Activated T-helper 1 cell treated with anti-CD3 and anti-CD28 coated beads, Interleukin-12 subunit alpha, Interleukin-12 subunit beta, Interleukin-2, Interleukin-4 antibody, amounts not matched to agents 30 ng/mL and 10 ng/mL and 1 ng/mL, durations not matched to agents 14 hours and 24 hours and 36 hours (primary cell): Measurements from ENCODE around the gene NEU1. TPM values are rescaled to one million over a fixed set of nuclear protein-coding genes. Genes with fewer than 3 reads are reported as not detected.
A peak's percentile ranks its signal among the peaks of the same experiment; 100 is the strongest.
"Not testable (repeated sequence)": the region's sequence is repeated elsewhere in the genome, so short reads cannot be mapped to it uniquely, and the experiment has no call there.

Source experiments
- DNase-seq: peaks from one replicate; pipeline ENCODE4 v3.0.0; 2021; ENCODE audit warnings: low spot score
- H3K27ac Mint-ChIP-seq: one replicate; pipeline ENCODE4 v1.8.0; 2021; ENCODE audit warnings: mild to moderate bottlenecking, mixed read lengths
- H3K27me3 Mint-ChIP-seq: one replicate; pipeline ENCODE4 v1.8.0; 2022; ENCODE audit warnings: mild to moderate bottlenecking, moderate library complexity, mixed read lengths; ENCODE audit not compliant: insufficient read depth
- H3K36me3 Mint-ChIP-seq: one replicate; pipeline ENCODE4 v1.8.0; 2021; ENCODE audit warnings: low read depth, mixed read lengths
- H3K4me1 Mint-ChIP-seq: one replicate; pipeline ENCODE4 v1.8.0; 2021; ENCODE audit warnings: low read depth, mixed read lengths
- H3K4me3 Mint-ChIP-seq: one replicate; pipeline ENCODE4 v1.8.0; 2021; ENCODE audit warnings: mild to moderate bottlenecking, moderate library complexity, mixed read lengths
- H3K9me3 Mint-ChIP-seq: one replicate; pipeline ENCODE4 v1.8.0; 2021; ENCODE audit warnings: mixed read lengths
- intact Hi-C: fragments of 100-400 bp; cut with micrococcal nuclease; formaldehyde crosslinking; loops from one replicate; pipeline ENCODE4 v1.15.1; 2024
- total RNA-seq: library from RNA; stranded (reverse); gene quantifications from 2 replicates; pipeline ENCODE4 v1.2.3, GENCODE V29; 2022

Gene NEU1
- total RNA-seq, 1 donor from 2014 or later = 24.3 TPM

DNA sequence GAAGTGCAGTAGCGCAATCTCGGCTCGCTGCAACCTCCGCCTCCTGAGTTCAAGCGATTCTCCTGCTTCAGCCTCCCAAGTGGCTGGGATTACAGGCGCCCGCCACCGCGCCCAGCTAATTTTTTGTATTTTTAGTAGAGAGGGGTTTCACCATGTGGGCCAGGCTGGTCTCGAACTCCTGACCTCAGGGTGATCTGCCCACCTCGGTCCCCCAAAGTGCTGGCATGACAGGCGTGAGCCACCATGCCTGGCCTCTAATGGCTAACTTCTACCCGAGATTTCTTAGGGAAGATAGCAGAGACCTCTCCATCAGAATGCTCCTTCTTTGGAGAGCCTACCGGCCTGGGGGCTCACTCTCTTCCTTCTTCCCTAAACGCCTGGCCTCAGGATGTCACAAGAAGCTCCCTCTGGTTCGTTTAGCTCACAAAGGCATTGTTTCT, 1.5 kb upstream of the NEU1 start:
- Mint-ChIP-seq H3K4me1 (peaks cover 37% of the 10 kb centered on the region), H3K4me3 (peak overlapping the region; percentile 97), H3K27ac (peak overlapping the region; percentile 94)
- not testable (repeated sequence) for H3K9me3 Mint-ChIP-seq, H3K27me3 Mint-ChIP-seq, H3K36me3 Mint-ChIP-seq, DNase-seq
- intact Hi-C loops = loop anchor here (10.0 kb wide), 1 partner anchor 1249 kb away; the partner anchor contains the start of genes MRPS18B and PPP1R10

DNA sequence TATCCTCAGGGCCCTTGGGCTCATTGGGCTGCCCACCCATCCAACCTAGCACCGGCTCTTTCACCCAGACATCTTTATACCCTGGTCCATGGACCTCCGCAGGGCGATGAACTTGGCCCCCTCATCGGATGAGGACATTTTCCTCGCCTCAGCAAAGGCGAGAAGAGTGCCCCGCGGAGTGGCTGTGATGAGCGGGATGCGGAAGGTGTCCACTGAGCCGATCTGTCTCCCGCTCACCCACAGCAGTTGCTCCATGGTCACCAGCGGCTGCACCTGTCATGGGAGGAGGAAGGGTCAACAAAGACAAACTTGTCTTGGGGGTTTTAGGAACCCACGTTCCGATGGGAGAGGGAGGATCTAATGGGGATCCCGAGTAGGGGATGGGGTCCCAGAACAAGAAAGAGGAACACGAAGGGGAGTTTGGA, 690 bp downstream of the NEU1 start:
- peaks cover 37% of the 10 kb centered on the region for H3K4me1 Mint-ChIP-seq
- H3K36me3 Mint-ChIP-seq = peaks cover 11% of the 10 kb centered on the region
- intact Hi-C loops = loop anchor here (2.0 to 10.0 kb wide), 3 partner anchors 241 to 1247 kb away; partner anchors contain the start of genes MRPS18B, PPP1R10, PRRC2A and RNF5
- H3K4me3 Mint-ChIP-seq = peak overlapping the region; percentile 97
- DNase-seq = no peak
- H3K27me3 Mint-ChIP-seq = peaks cover 3% of the 10 kb centered on the region
- H3K27ac Mint-ChIP-seq = peak overlapping the region; percentile 94
- H3K9me3 Mint-ChIP-seq = no peaks in the 10 kb centered on the region

- H3K27ac Mint-ChIP-seq = peak overlapping the region; percentile 58
- H3K4me1 Mint-ChIP-seq = peaks cover 37% of the 10 kb centered on the region
Measured at GRCh38 chr6:31861150-31861549, 1.5 kb downstream of the NEU1 start.

DNA sequence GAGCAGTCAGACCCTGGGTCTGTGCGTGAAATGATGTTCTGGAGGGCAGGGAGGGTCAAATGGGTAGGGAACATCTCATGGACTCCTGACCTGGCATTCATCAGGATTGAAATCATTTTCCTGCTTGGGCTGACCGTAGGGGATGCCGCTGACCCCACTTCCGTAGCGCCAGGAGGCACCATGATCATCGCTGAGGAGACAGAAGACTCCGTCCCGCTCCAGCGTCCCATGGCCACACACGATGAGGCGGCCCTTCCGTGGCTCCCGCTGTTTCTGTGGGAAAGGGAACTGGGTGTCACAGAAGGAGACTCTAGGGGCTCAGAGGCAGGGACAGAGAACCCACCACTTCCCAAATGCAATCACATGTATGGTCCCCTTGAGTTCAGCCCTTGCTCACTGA, 2.3 kb downstream of the NEU1 start:
- no peak overlapping the region for H3K27ac Mint-ChIP-seq
- intact Hi-C loops = loop anchor here (10.0 kb wide), 1 partner anchor 1246 kb away; the partner anchor contains the start of genes MRPS18B and PPP1R10

More at GRCh38 chr6:31861150-31861549, 1.5 kb downstream of the NEU1 start:
- DNase-seq = no peak
- H3K4me3 Mint-ChIP-seq = peak overlapping the region; percentile 97
- peaks cover 3% of the 10 kb centered on the region for H3K27me3 Mint-ChIP-seq
- peaks cover 11% of the 10 kb centered on the region for H3K36me3 Mint-ChIP-seq
- intact Hi-C loops = loop anchor here (10.0 kb wide), 1 partner anchor 1246 kb away; the partner anchor contains the start of genes MRPS18B and PPP1R10
- no peaks in the 10 kb centered on the region for H3K9me3 Mint-ChIP-seq

GRCh38 chr6:31859923-31860322, 2.7 kb downstream of the NEU1 start:
- peak overlapping the region; percentile 20 for H3K4me3 Mint-ChIP-seq
- H3K36me3 Mint-ChIP-seq = peaks cover 11% of the 10 kb centered on the region
- H3K27ac Mint-ChIP-seq = no peak overlapping the region
- intact Hi-C loops = loop anchor here (10.0 kb wide), 1 partner anchor 1245 kb away; the partner anchor contains the start of genes MRPS18B and PPP1R10
- H3K9me3 Mint-ChIP-seq = no peaks in the 10 kb centered on the region
- H3K27me3 Mint-ChIP-seq = peaks cover 3% of the 10 kb centered on the region
- DNase-seq = no peak
- H3K4me1 Mint-ChIP-seq = peaks cover 31% of the 10 kb centered on the region

More for the DNA sequence above, 2.3 kb downstream of the NEU1 start:
- H3K36me3 Mint-ChIP-seq = peaks cover 11% of the 10 kb centered on the region
- H3K9me3 Mint-ChIP-seq = no peaks in the 10 kb centered on the region
- no peak for DNase-seq
- no peak overlapping the region for H3K4me3 Mint-ChIP-seq
- H3K4me1 Mint-ChIP-seq = peaks cover 35% of the 10 kb centered on the region
- H3K27me3 Mint-ChIP-seq = peaks cover 3% of the 10 kb centered on the region

- no peaks in the 10 kb centered on the region for H3K9me3 Mint-ChIP-seq
- DNase-seq = no peak
- intact Hi-C loops = no loop called here
- peaks cover 3% of the 10 kb centered on the region for H3K27me3 Mint-ChIP-seq
- H3K4me1 Mint-ChIP-seq = peaks cover 24% of the 10 kb centered on the region
- H3K27ac Mint-ChIP-seq = no peak overlapping the region
- no peak overlapping the region for H3K4me3 Mint-ChIP-seq
- H3K36me3 Mint-ChIP-seq = peaks cover 11% of the 10 kb centered on the region
Measured at GRCh38 chr6:31858707-31859106, 3.9 kb downstream of the NEU1 start.

DNA sequence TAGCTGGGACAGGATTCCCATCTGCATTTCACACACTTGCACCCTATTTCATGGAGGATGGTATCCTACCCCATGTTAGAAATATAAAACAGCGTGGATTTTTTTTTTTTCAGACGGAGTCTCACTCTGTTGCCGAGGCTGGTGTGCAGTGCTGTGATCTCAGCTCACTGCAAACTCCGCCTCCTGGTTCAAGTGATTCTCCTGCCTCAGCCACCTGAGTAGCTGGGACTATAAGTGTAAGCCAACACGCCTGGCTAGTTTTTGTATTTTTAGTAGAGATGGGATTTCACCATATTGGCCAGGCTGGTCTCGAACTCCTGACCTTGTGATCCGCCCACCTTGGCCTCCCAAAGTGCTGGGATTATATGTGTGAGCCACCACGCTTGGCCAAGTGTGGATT, 4.8 kb downstream of the NEU1 start:
- H3K27ac Mint-ChIP-seq, H3K9me3 Mint-ChIP-seq, H3K27me3 Mint-ChIP-seq, intact Hi-C loops, DNase-seq, H3K4me3 Mint-ChIP-seq: not testable (repeated sequence)
- peaks cover 11% of the 10 kb centered on the region for H3K36me3 Mint-ChIP-seq
- H3K4me1 Mint-ChIP-seq = peaks cover 18% of the 10 kb centered on the region

- H3K36me3 Mint-ChIP-seq, DNase-seq, H3K27ac Mint-ChIP-seq, H3K4me3 Mint-ChIP-seq, H3K4me1 Mint-ChIP-seq, H3K27me3 Mint-ChIP-seq, H3K9me3 Mint-ChIP-seq, intact Hi-C loops: not testable (repeated sequence)
Measured at GRCh38 chr6:31851980-31852718, 10.5 kb downstream of the NEU1 start.

DNA sequence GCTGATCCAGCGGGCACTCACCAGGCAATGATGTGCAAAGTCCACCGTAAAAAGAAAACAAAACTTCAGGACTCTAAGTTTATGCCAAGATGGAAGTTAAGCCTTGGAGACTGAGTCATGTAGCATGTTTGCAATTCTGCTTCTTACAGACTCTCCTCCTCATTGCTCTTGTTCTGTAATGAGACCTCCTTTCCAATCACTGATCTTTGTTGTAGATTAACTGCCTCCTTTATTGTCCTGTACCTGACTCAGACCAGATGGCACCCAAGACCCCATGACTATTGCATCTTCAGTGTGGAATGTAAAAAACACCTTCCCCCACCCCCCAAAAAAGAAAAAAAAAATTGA, 11.2 kb downstream of the NEU1 start:
- intact Hi-C loops = no loop called here
- H3K4me3 Mint-ChIP-seq = no peak overlapping the region

DNA sequence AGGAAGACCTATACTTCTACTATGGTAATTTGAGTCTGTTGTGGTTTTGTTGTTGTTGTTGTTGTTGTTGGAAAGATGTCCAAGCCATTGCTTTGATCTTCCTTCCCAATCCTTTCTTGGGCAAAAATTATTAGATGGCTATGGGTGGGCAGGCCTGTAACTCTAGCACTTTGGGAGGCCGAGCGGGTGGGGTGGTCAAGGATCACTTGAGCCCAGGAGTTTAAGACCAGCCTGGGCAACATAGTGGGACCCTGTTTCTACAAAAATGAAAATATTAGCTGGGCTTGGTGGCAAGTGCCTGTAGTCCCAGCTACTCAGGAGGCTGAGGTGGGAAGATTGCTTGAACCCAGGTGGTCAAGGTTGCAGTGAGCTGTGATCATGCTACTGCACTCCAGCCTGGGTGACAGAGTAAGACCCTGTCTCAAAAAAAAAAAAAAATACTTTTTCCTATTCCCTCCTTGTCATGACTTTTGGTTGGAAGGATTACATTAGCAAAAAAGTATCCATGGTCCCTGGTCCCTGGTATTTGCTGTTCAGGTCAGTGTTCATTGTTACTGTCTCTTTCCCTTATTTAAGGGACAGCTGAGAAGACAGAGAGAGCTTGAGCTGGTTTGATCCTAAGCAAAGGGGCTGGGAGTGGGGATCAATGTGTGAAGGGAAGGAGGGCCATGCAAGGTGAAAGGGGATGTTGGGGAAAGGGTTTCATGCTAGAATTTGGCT, 11.7 kb downstream of the NEU1 start:
- intact Hi-C loops = no loop called here
- Mint-ChIP-seq H3K36me3 (peaks cover 4% of the 10 kb centered on the region), H3K27me3 (peaks cover 4% of the 10 kb centered on the region), H3K27ac (no peak overlapping the region), H3K4me3 (no peak overlapping the region), H3K4me1 (no peaks in the 10 kb centered on the region), H3K9me3 (peaks cover 5% of the 10 kb centered on the region)
- DNase-seq = no peak

More for the DNA sequence above, 11.2 kb downstream of the NEU1 start:
- Mint-ChIP-seq H3K27me3 (peaks cover 4% of the 10 kb centered on the region), H3K27ac (no peak overlapping the region), H3K4me1 (no peaks in the 10 kb centered on the region), H3K36me3 (peaks cover 4% of the 10 kb centered on the region), H3K9me3 (peaks cover 5% of the 10 kb centered on the region)
- no peak for DNase-seq

GRCh38 chr6:31847276-31847978, 15.2 kb downstream of the NEU1 start:
- Mint-ChIP-seq H3K27ac (no peak overlapping the region), H3K4me1 (no peaks in the 10 kb centered on the region), H3K4me3 (no peak overlapping the region), H3K9me3 (no peaks in the 10 kb centered on the region), H3K27me3 (peaks cover 4% of the 10 kb centered on the region), H3K36me3 (peaks cover 6% of the 10 kb centered on the region)
- DNase-seq = no peak
- intact Hi-C loops = no loop called here

GRCh38 chr6:31844507-31844906, 18.1 kb downstream of the NEU1 start:
- Mint-ChIP-seq H3K36me3 (peaks cover 21% of the 10 kb centered on the region), H3K9me3 (no peaks in the 10 kb centered on the region), H3K27ac (no peak overlapping the region), H3K4me3 (no peak overlapping the region), H3K27me3 (peaks cover 4% of the 10 kb centered on the region), H3K4me1 (peaks cover 10% of the 10 kb centered on the region)
- intact Hi-C loops = no loop called here
- no peak for DNase-seq
